Adrenal gland (tissue), 12 donors: ENCODE data around the gene EVA1C. TPM values are rescaled to one million over a fixed set of nuclear protein-coding genes. Genes with fewer than 3 reads are reported as not detected.

Experiments
- DNase-seq, 7 donors: peaks; one replicate each; pipeline ENCODE4 v3.0.0-alpha.2; 2019 to 2020
- H3K27ac ChIP-seq, 5 donors: fragments of 200-600 bp; sonication (generic) in 4 of 5; 1 replicate in 3 of 5; 2 replicates in 2 of 5; pipeline versions ENCODE4 v1.5.1 to v1.8.0; 2016 to 2020; ENCODE audit warnings: mild to moderate bottlenecking in 1 of 5
- H3K27me3 ChIP-seq: fragments of 200-600 bp; 2 replicates; pipeline ENCODE4 v1.8.0; 2021
- H3K36me3 ChIP-seq, 2 donors: fragments of 200-600 bp; replicated peaks in 1 of 2; 1 replicate in 1 of 2; 2 replicates in 1 of 2; pipeline versions ENCODE4 v1.5.1 to v1.8.0; 2018 to 2022
- H3K4me1 ChIP-seq, 2 donors: fragments of 200-600 bp; replicated peaks in 1 of 2; 1 replicate in 1 of 2; 2 replicates in 1 of 2; pipeline versions ENCODE4 v1.5.1 to v1.8.0; 2018 to 2021
- H3K4me3 ChIP-seq, 4 donors: fragments of 200-600 bp; sonication (generic) in 3 of 4; one replicate each; pipeline ENCODE4 v1.5.1; 2016 to 2018
- H3K9me3 ChIP-seq, 3 donors: fragments of 200-600 bp; sonication (generic) in 1 of 3; replicated peaks in 1 of 3; 1 replicate in 2 of 3; 2 replicates in 1 of 3; pipeline versions ENCODE4 v1.5.1 to v1.8.0; 2016 to 2021
- CTCF ChIP-seq, 6 experiments: fragments of 450-650 bp in 4 of 6; fragments of 200-600 bp in 2 of 6; sonication (generic) in 1 of 6; IDR thresholded peaks; 1 replicate in 5 of 6; 2 replicates in 1 of 6; pipeline versions ENCODE4 v1.5.1 to v1.8.0; 2016 to 2021; ENCODE audit warnings: antibody characterized with exemption in 6 of 6, mild to moderate bottlenecking in 2 of 6, moderate library complexity in 1 of 6
- POLR2A ChIP-seq, 2 donors: fragments of 450-650 bp; IDR thresholded peaks; one replicate each; pipeline ENCODE4 v1.6.1; 2017; ENCODE audit warnings: antibody characterized with exemption in 2 of 2, mild to moderate bottlenecking in 2 of 2, moderate library complexity in 1 of 2
- WGBS, 4 donors: extraction: QIAGEN DNeasy Blood & Tissue Kit in 2 of 4; methylation state at CpG; one replicate each; pipeline versions ENCODE4 v1.1.5 to v1.1.7; 2013 to 2017; 5-methylcytosine and 5-hydroxymethylcytosine counted together
- intact Hi-C, 2 donors: fragments of 100-400 bp; cut with DNase I; formaldehyde crosslinking; loops; one replicate each; pipeline versions ENCODE4 v1.14.1 to v1.15.0; 2022 to 2023
- polyA plus RNA-seq, 3 donors: library from polyadenylated mRNA; stranded (reverse); fragments of 200-250 nt in 2 of 3; fragments of 350-450 nt in 1 of 3; fragmentation: Illumina TruSeq in 1 of 3; extraction: RNeasy Lipid Tissue Mini Kit (QIAGEN cat#74804) in 1 of 3; gene quantifications; one replicate each; pipeline ENCODE4 v1.2.3, GENCODE V29; 2013 to 2014
- total RNA-seq, 9 donors: library from RNA; depleted of rRNA in 4 of 9; stranded (reverse); fragments of >200 nt in 4 of 9; fragments of 120-200 nt in 1 of 9; fragmentation: NEBNext Ultra II Directional in 1 of 9; extraction: Animal tissue kit (Norgen Biotek cat#: 25700) in 1 of 9; gene quantifications; one replicate each; pipeline versions ENCODE4 v1.1.0 to v1.2.4, GENCODE V29; 2013 to 2023
- donor health status: healthy with polysubstance abuse.
- donor health status: Bipolar disorder and iron deficiency.
- donor health status: DM: yes; HTN: yes; CAD: no.
- donor health status: DM: no; HTN: no; CAD: no.
- donor health status: DM: no; HTN: no; CAD: no.
- donor health status: DM: yes; HTN: yes; CAD: no.

Gene EVA1C
- total and polyA plus RNA-seq, 12 donors = 0.94 to 33.2 (median 12.1) TPM

GRCh38 chr21:32410291-32410690, 2.2 kb upstream of the EVA1C start:
- H3K9me3 ChIP-seq = no peaks in the 10 kb centered on the region
- H3K27ac ChIP-seq = peak overlapping the region in 2 of 5 donors; percentile 95 to 99
- no peak for TF ChIP-seq POLR2A (IDR thresholded peaks at IDR 0.05)
- no peak for TF ChIP-seq CTCF (IDR thresholded peaks at IDR 0.05)
- H3K4me3 ChIP-seq = no peak overlapping the region
- H3K4me1 ChIP-seq = peaks cover 0 to 21% of the 10 kb centered on the region in 2 donors
- H3K27me3 ChIP-seq = no peaks in the 10 kb centered on the region
- H3K36me3 ChIP-seq = no peaks in the 10 kb centered on the region
- WGBS, 4 donors = 69 to 86% (median 81%) methylated on average over 4 of the region's 4 CpGs
- peak in 1 of 7 donors; percentile 47 for DNase-seq
- intact Hi-C loops = no loop called here

- H3K4me3 ChIP-seq = peak overlapping the region in 2 of 4 donors; percentile 65 to 93
- peak in 1 of 7 donors; percentile 52 for DNase-seq
- intact Hi-C loops = no loop called here
- H3K27me3 ChIP-seq = no peaks in the 10 kb centered on the region
- H3K36me3 ChIP-seq = no peaks in the 10 kb centered on the region
- WGBS, 4 donors = 81 to 87% (median 86%) methylated on average over 5 of the region's 5 CpGs
- TF ChIP-seq CTCF (IDR thresholded peaks at IDR 0.05) = no peak
- no peak for TF ChIP-seq POLR2A (IDR thresholded peaks at IDR 0.05)
- H3K9me3 ChIP-seq = no peaks in the 10 kb centered on the region
- H3K4me1 ChIP-seq = peaks cover 0 to 21% of the 10 kb centered on the region in 2 donors
- H3K27ac ChIP-seq = peak overlapping the region in 4 of 5 donors; percentile 41 to 99 (median 80)
These were observed 1.6 kb upstream of the EVA1C start for GRCh38 chr21:32410916-32411315.

GRCh38 chr21:32411350-32412161, 950 bp upstream of the EVA1C start:
- peak overlapping the region; percentile 9 to 93 (median 52) for H3K4me3 ChIP-seq
- intact Hi-C loops = no loop called here
- no peaks in the 10 kb centered on the region for H3K9me3 ChIP-seq
- H3K36me3 ChIP-seq = no peaks in the 10 kb centered on the region
- peak overlapping the region; percentile 8 to 99 (median 79) for H3K27ac ChIP-seq
- peak; percentile 77 to 95 (median 85) for DNase-seq
- H3K4me1 ChIP-seq = peaks cover 0 to 21% of the 10 kb centered on the region in 2 donors
- TF ChIP-seq POLR2A (IDR thresholded peaks at IDR 0.05) = peak; percentile 69 to 77
- TF ChIP-seq CTCF (IDR thresholded peaks at IDR 0.05) = no peak
- WGBS, 4 donors = 4 to 7% (median 7%) methylated on average over 28 to 63 of the region's 63 CpGs
- no peaks in the 10 kb centered on the region for H3K27me3 ChIP-seq

GRCh38 chr21:32413015-32413504, 554 bp downstream of the EVA1C start:
- Histone ChIP-seq H3K36me3 (no peaks in the 10 kb centered on the region), H3K27ac (peak overlapping the region in 4 of 5 donors; percentile 64 to 99 (median 87)), H3K27me3 (no peaks in the 10 kb centered on the region), H3K9me3 (no peaks in the 10 kb centered on the region), H3K4me3 (peak overlapping the region in 2 of 4 donors; percentile 65 to 93), H3K4me1 (peaks cover 0 to 21% of the 10 kb centered on the region in 2 donors)
- peak in 4 of 7 donors; percentile 27 to 77 (median 34) for DNase-seq
- TF ChIP-seq CTCF (IDR thresholded peaks at IDR 0.05) = no peak
- TF ChIP-seq POLR2A (IDR thresholded peaks at IDR 0.05) = no peak
- WGBS, 4 donors = 12 to 42% (median 20%) methylated on average over 21 to 32 of the region's 32 CpGs
- intact Hi-C loops = no loop called here
